Heart left ventricle (tissue), 16 donors: ENCODE measurements around the gene EDDM3A. TPM values are rescaled to one million over a fixed set of nuclear protein-coding genes. Genes with fewer than 3 reads are reported as not detected.

Source experiments
- ATAC-seq, 4 donors: fragments of 200-7000 bp; cut with Tn5 transposase; one replicate each; pipeline ENCODE4 v1.9.1; 2020 to 2022; ENCODE audit warnings: moderate library complexity in 4 of 4, mild to moderate bottlenecking in 3 of 4, moderate number of reproducible peaks in 1 of 4
- DNase-seq, 5 donors: peaks; one replicate each; pipeline ENCODE4 v3.0.0-alpha.2; 2020
- H3K27ac ChIP-seq, 12 donors: fragments of 200-600 bp; sonication (generic) in 4 of 12; one replicate each; pipeline versions ENCODE4 v1.5.0 to v1.8.0; 2016 to 2022; ENCODE audit warnings: mild to moderate bottlenecking in 2 of 12
- H3K27me3 ChIP-seq, 9 donors: fragments of 200-600 bp; sonication (generic) in 2 of 9; one replicate each; pipeline versions ENCODE4 v1.5.1 to v1.8.0; 2016 to 2022; ENCODE audit warnings: mild to moderate bottlenecking in 3 of 9
- H3K36me3 ChIP-seq, 9 donors: fragments of 200-600 bp; sonication (generic) in 2 of 9; one replicate each; pipeline versions ENCODE4 v1.5.0 to v1.8.0; 2018 to 2022; ENCODE audit warnings: mild to moderate bottlenecking in 2 of 9
- H3K4me1 ChIP-seq, 12 donors: fragments of 200-600 bp; sonication (generic) in 4 of 12; one replicate each; pipeline versions ENCODE4 v1.5.0 to v1.8.0; 2016 to 2022; ENCODE audit warnings: mild to moderate bottlenecking in 3 of 12
- H3K4me3 ChIP-seq, 12 donors: fragments of 200-600 bp; sonication (generic) in 4 of 12; one replicate each; pipeline versions ENCODE4 v1.5.0 to v1.8.0; 2017 to 2022; ENCODE audit warnings: mild to moderate bottlenecking in 9 of 12, moderate library complexity in 4 of 12
- H3K9me3 ChIP-seq, 12 donors: fragments of 200-600 bp; sonication (generic) in 4 of 12; one replicate each; pipeline versions ENCODE4 v1.5.0 to v1.8.0; 2016 to 2022; ENCODE audit warnings: mild to moderate bottlenecking in 1 of 12
- CTCF ChIP-seq, 12 donors: fragments of 200-600 bp; sonication (generic) in 4 of 12; IDR thresholded peaks; one replicate each; pipeline versions ENCODE4 v1.5.0 to v1.8.0; 2018 to 2022; ENCODE audit warnings: antibody characterized with exemption in 12 of 12, mild to moderate bottlenecking in 5 of 12
- POLR2A ChIP-seq, 2 donors: fragments of 450-650 bp; IDR thresholded peaks; one replicate each; pipeline ENCODE4 v1.6.1; 2017; ENCODE audit warnings: antibody characterized with exemption in 2 of 2, mild to moderate bottlenecking in 2 of 2, moderate library complexity in 2 of 2
- WGBS, 4 donors: extraction: QIAGEN DNeasy Blood & Tissue Kit in 2 of 4; methylation state at CpG; one replicate each; pipeline versions ENCODE4 v1.1.5 to v1.1.7; 2013 to 2018; 5-methylcytosine and 5-hydroxymethylcytosine counted together
- intact Hi-C, 10 donors: fragments of 100-400 bp; cut with DNase I; formaldehyde crosslinking; loops; one replicate each; pipeline versions ENCODE4 v1.11.1 to v1.14.2; 2022
- polyA plus RNA-seq, 2 donors: library from polyadenylated mRNA; stranded (reverse); fragments of 200-250 nt; gene quantifications; one replicate each; pipeline ENCODE4 v1.2.3, GENCODE V29; 2013
- total RNA-seq, 9 donors: library from RNA; depleted of rRNA in 2 of 9; stranded (reverse); fragments of >200 nt in 2 of 9; fragmentation: NEBNext Ultra II Directional in 3 of 9; extraction: Animal tissue kit (Norgen Biotek cat#: 25700) in 3 of 9; gene quantifications; one replicate each; pipeline versions ENCODE4 v1.1.0 to v1.2.4, GENCODE V29; 2016 to 2023
- donor health status: ischemic (EF 13 %, LVEDD 7.1; RV severe dilation, severe dysfunction).
- donor health status: healthy with polysubstance abuse.
- donor health status: DM: no; HTN: yes; CAD: no.
- donor health status: DM: no; HTN: no; CAD: no.
- donor health status: ischemic (EF 25% LVEDD 6.9; RV normal size, moderate dysfunction).
- donor health status: ischemic (EF 25% LVEDD 5.7; RV mildly dilated, moderate dysfunction).
- donor health status: healthy.
- donor health status: DM: yes; HTN: yes; CAD: no.
- donor health status: ischemic (EF 35%, LVEDD 5.7; RV mildly dilated, moderate dysfunction).
- donor health status: nonischemic (EF 11% LVEDD 7.7; RV severe dilation, severe dysfunction).
- donor health status: DM: yes; HTN: yes; CAD: no.
- donor health status: PGD.
- donor health status: ischemic (EF 29% LVEDD 5.4; RV normal size, mild dysfunction).
- donor health status: nonischemic (EF 23%, LVEDD 6.1; RV moderate dilation, normal function).

The EDDM3A gene
- total and polyA plus RNA-seq, 11 donors: not detected

- no peak for DNase-seq
- Histone ChIP-seq H3K9me3 (no peaks in the 10 kb centered on the region), H3K36me3 (no peaks in the 10 kb centered on the region), H3K4me3 (no peak overlapping the region), H3K27ac (no peak overlapping the region), H3K27me3 (no peaks in the 10 kb centered on the region), H3K4me1 (no peaks in the 10 kb centered on the region)
- ATAC-seq: no peak
- intact Hi-C loops: no loop called here
- WGBS, 4 donors: 81 to 91% (median 82%) methylated on average over 4 of the region's 4 CpGs
- TF ChIP-seq CTCF (IDR thresholded peaks at IDR 0.05) (no peak), POLR2A (IDR thresholded peaks at IDR 0.05) (no peak)
Measured at GRCh38 chr14:20742132-20742531, 3.6 kb upstream of the EDDM3A start.

- no peak for TF ChIP-seq CTCF (IDR thresholded peaks at IDR 0.05)
- TF ChIP-seq POLR2A (IDR thresholded peaks at IDR 0.05): no peak
- Histone ChIP-seq H3K27ac (no peak overlapping the region), H3K4me1 (no peaks in the 10 kb centered on the region), H3K36me3 (no peaks in the 10 kb centered on the region), H3K27me3 (no peaks in the 10 kb centered on the region), H3K9me3 (no peaks in the 10 kb centered on the region), H3K4me3 (no peak overlapping the region)
- WGBS, 4 donors: 83 to 94% (median 89%) methylated on average over 2 of the region's 2 CpGs
- ATAC-seq (no peak), DNase-seq (no peak)
- intact Hi-C loops: no loop called here
Measured at GRCh38 chr14:20743556-20743955, 2.1 kb upstream of the EDDM3A start.

GRCh38 chr14:20746566-20746965 lies 879 bp downstream of the EDDM3A start:
- no peak for DNase-seq
- no peak for TF ChIP-seq CTCF (IDR thresholded peaks at IDR 0.05)
- H3K36me3 ChIP-seq: no peaks in the 10 kb centered on the region
- intact Hi-C loops: no loop called here
- H3K27ac ChIP-seq: no peak overlapping the region
- H3K4me1 ChIP-seq: no peaks in the 10 kb centered on the region
- no peak overlapping the region for H3K4me3 ChIP-seq
- 88 to 95% (median 92%) methylated on average over 3 of the region's 3 CpGs for WGBS, 4 donors
- H3K9me3 ChIP-seq: peaks cover 0 to 6% (median 0%) of the 10 kb centered on the region in 12 donors
- ATAC-seq: no peak
- no peaks in the 10 kb centered on the region for H3K27me3 ChIP-seq

- WGBS, 4 donors: 93 to 99% (median 95%) methylated on average over 2 of the region's 2 CpGs
- Histone ChIP-seq H3K9me3 (peaks cover 0 to 25% (median 4%) of the 10 kb centered on the region in 12 donors), H3K4me3 (no peak overlapping the region), H3K27me3 (no peaks in the 10 kb centered on the region), H3K36me3 (no peaks in the 10 kb centered on the region), H3K27ac (no peak overlapping the region), H3K4me1 (no peaks in the 10 kb centered on the region)
- intact Hi-C loops: no loop called here
- DNase-seq (no peak), ATAC-seq (no peak)
- TF ChIP-seq POLR2A (IDR thresholded peaks at IDR 0.05): no peak
- no peak for TF ChIP-seq CTCF (IDR thresholded peaks at IDR 0.05)
Measured at GRCh38 chr14:20748439-20748838, 2.8 kb downstream of the EDDM3A start.
